ENCODE data around the gene TRABD2A. TPM values are rescaled to one million over a fixed set of nuclear protein-coding genes. Genes with fewer than 3 reads are reported as not detected.

Gene TRABD2A
- total RNA-seq, 6 donors from 2014 or later: 2.0 to 22.0 (median 6.2) TPM

GRCh38 chr2:84799772-84800171 lies 81.1 kb downstream of the TRABD2A start:
- 100% methylated on average over 1 of the region's 1 CpG for WGBS, 2 donors
- no peak for TF ChIP-seq POLR2AphosphoS5 (IDR thresholded peaks at IDR 0.05)
- no peak for TF ChIP-seq POLR2A (IDR thresholded peaks at IDR 0.05)
- TF ChIP-seq CTCF (IDR thresholded peaks at IDR 0.05): no peak
- TF ChIP-seq EP300 (IDR thresholded peaks at IDR 0.05): no peak
- H3K36me3 ChIP-seq: no peaks in the 10 kb centered on the region

GRCh38 chr2:84797271-84797670 lies 83.6 kb downstream of the TRABD2A start:
- H3K27ac ChIP-seq: no peak overlapping the region
- DNase-seq (no peak), ATAC-seq (ENCODE audit: low FRiP score in 2 of 2) (no peak)
- no peaks in the 10 kb centered on the region for H3K36me3 ChIP-seq
- H3K4me1 ChIP-seq: no peaks in the 10 kb centered on the region
- H3K4me3 ChIP-seq: no peak overlapping the region
- TF ChIP-seq POLR2A (IDR thresholded peaks at IDR 0.05) (no peak), POLR2AphosphoS5 (IDR thresholded peaks at IDR 0.05) (no peak), CTCF (IDR thresholded peaks at IDR 0.05) (no peak), EP300 (IDR thresholded peaks at IDR 0.05) (no peak)
- no peaks in the 10 kb centered on the region for H3K9me3 ChIP-seq
- no peaks in the 10 kb centered on the region for H3K27me3 ChIP-seq
- 93 to 94% methylated on average over 3 of the region's 3 CpGs for WGBS, 2 donors

More at GRCh38 chr2:84799772-84800171, 81.1 kb downstream of the TRABD2A start:
- H3K4me1 ChIP-seq: no peaks in the 10 kb centered on the region
- DNase-seq (no peak), ATAC-seq (ENCODE audit: low FRiP score in 2 of 2) (no peak)
- H3K4me3 ChIP-seq: no peak overlapping the region
- H3K27me3 ChIP-seq: no peaks in the 10 kb centered on the region
- H3K27ac ChIP-seq: no peak overlapping the region
- H3K9me3 ChIP-seq: no peaks in the 10 kb centered on the region

GRCh38 chr2:84796798-84797197 lies 84.1 kb downstream of the TRABD2A start:
- DNase-seq: no peak
- Histone ChIP-seq H3K9me3 (no peaks in the 10 kb centered on the region), H3K4me1 (no peaks in the 10 kb centered on the region), H3K27ac (no peak overlapping the region), H3K27me3 (no peaks in the 10 kb centered on the region), H3K36me3 (no peaks in the 10 kb centered on the region), H3K4me3 (no peak overlapping the region)
- TF ChIP-seq POLR2AphosphoS5 (IDR thresholded peaks at IDR 0.05): no peak
- TF ChIP-seq EP300 (IDR thresholded peaks at IDR 0.05): no peak
- no peak for TF ChIP-seq CTCF (IDR thresholded peaks at IDR 0.05)
- TF ChIP-seq POLR2A (IDR thresholded peaks at IDR 0.05): no peak
- no peak for ATAC-seq (ENCODE audit: low FRiP score in 2 of 2)

- H3K4me1 ChIP-seq: no peaks in the 10 kb centered on the region
- H3K4me3 ChIP-seq: no peak overlapping the region
- no peaks in the 10 kb centered on the region for H3K9me3 ChIP-seq
- 83 to 84% methylated on average over 3 to 4 of the region's 4 CpGs for WGBS, 2 donors
- H3K27ac ChIP-seq: no peak overlapping the region
- no peaks in the 10 kb centered on the region for H3K36me3 ChIP-seq
- ATAC-seq (ENCODE audit: low FRiP score in 2 of 2) (no peak), DNase-seq (no peak)
- TF ChIP-seq POLR2AphosphoS5 (IDR thresholded peaks at IDR 0.05) (no peak), CTCF (IDR thresholded peaks at IDR 0.05) (no peak), POLR2A (IDR thresholded peaks at IDR 0.05) (no peak), EP300 (IDR thresholded peaks at IDR 0.05) (no peak)
- no peaks in the 10 kb centered on the region for H3K27me3 ChIP-seq
Observed at GRCh38 chr2:84793641-84794040, 87.2 kb downstream of the TRABD2A start.

- H3K27ac ChIP-seq: no peak overlapping the region
- 98% methylated on average over 6 of the region's 6 CpGs for WGBS, 2 donors
- ATAC-seq (ENCODE audit: low FRiP score in 2 of 2) (no peak), DNase-seq (no peak)
- H3K27me3 ChIP-seq: no peaks in the 10 kb centered on the region
- TF ChIP-seq POLR2A (IDR thresholded peaks at IDR 0.05) (no peak), EP300 (IDR thresholded peaks at IDR 0.05) (no peak), CTCF (IDR thresholded peaks at IDR 0.05) (no peak), POLR2AphosphoS5 (IDR thresholded peaks at IDR 0.05) (no peak)
- no peak overlapping the region for H3K4me3 ChIP-seq
- H3K9me3 ChIP-seq: no peaks in the 10 kb centered on the region
- H3K36me3 ChIP-seq: no peaks in the 10 kb centered on the region
- no peaks in the 10 kb centered on the region for H3K4me1 ChIP-seq
Observed at GRCh38 chr2:84792856-84793522, 87.9 kb downstream of the TRABD2A start.
